ENCODE data around the gene PTPRJ. TPM values are rescaled to one million over a fixed set of nuclear protein-coding genes. Genes with fewer than 3 reads are reported as not detected.

Gene PTPRJ
- total and polyA plus RNA-seq, 2 donors (not counting 1 experiment from before 2014, with no cell fraction given) = 5.3 to 5.8 TPM

- DNase-seq (ENCODE audit: low read depth in 2 of 2) = no peak
- H3K27me3 ChIP-seq (ENCODE audit: control insufficient read depth, insufficient read depth, low read length) = no peaks in the 10 kb centered on the region
- no peak overlapping the region for H3K4me3 ChIP-seq (replicated peaks in 1 of 4; ENCODE audit: control extremely low read depth in 1 of 4, insufficient read depth in 1 of 4, low read depth in 3 of 4, low read length in 4 of 4)
- no peaks in the 10 kb centered on the region for H4K20me1 ChIP-seq (ENCODE audit: control insufficient read depth, extremely low read depth, insufficient read depth, low read length)
- H3K4me2 ChIP-seq (ENCODE audit: extremely low read depth, insufficient read depth, low read length) = no peak overlapping the region
- no peaks in the 10 kb centered on the region for H3K79me2 ChIP-seq (ENCODE audit: control insufficient read depth, insufficient read depth, low read length)
- H3K4me1 ChIP-seq (ENCODE audit: control insufficient read depth, extremely low read depth, insufficient read depth, low read length) = no peaks in the 10 kb centered on the region
- H3K9me3 ChIP-seq (ENCODE audit: control insufficient read depth, insufficient read depth, low read depth, low read length) = no peaks in the 10 kb centered on the region
- H2AFZ ChIP-seq (ENCODE audit: low read length) = no peak overlapping the region
- TF ChIP-seq CTCF (conservative IDR thresholded peaks at IDR 0.05 in 1 of 2, IDR thresholded peaks at IDR 0.05 in 1 of 2; ENCODE audit: low read depth in 1 of 2, low read length in 2 of 2) (no peak), EZH2 (IDR thresholded peaks at IDR 0.05; ENCODE audit: low read length, missing control alignments) (no peak)
- no peaks in the 10 kb centered on the region for H3K36me3 ChIP-seq (ENCODE audit: control insufficient read depth, insufficient read depth, low read length)
- no peak overlapping the region for H3K9ac ChIP-seq (ENCODE audit: insufficient read depth, low read length)
- H3K27ac ChIP-seq (ENCODE audit: insufficient read depth, low read length) = no peak overlapping the region
These were observed 65.2 kb downstream of the PTPRJ start for GRCh38 chr11:48045536-48045935.

GRCh38 chr11:48047616-48048015 is 67.3 kb downstream of the PTPRJ start:
- Histone ChIP-seq H3K4me3 (replicated peaks in 1 of 4; ENCODE audit: control extremely low read depth in 1 of 4, insufficient read depth in 1 of 4, low read depth in 3 of 4, low read length in 4 of 4) (no peak overlapping the region), H3K9ac (ENCODE audit: insufficient read depth, low read length) (no peak overlapping the region), H3K27me3 (ENCODE audit: control insufficient read depth, insufficient read depth, low read length) (no peaks in the 10 kb centered on the region), H3K9me3 (ENCODE audit: control insufficient read depth, insufficient read depth, low read depth, low read length) (no peaks in the 10 kb centered on the region), H3K36me3 (ENCODE audit: control insufficient read depth, insufficient read depth, low read length) (no peaks in the 10 kb centered on the region), H3K4me2 (ENCODE audit: extremely low read depth, insufficient read depth, low read length) (no peak overlapping the region), H4K20me1 (ENCODE audit: control insufficient read depth, extremely low read depth, insufficient read depth, low read length) (no peaks in the 10 kb centered on the region), H3K4me1 (ENCODE audit: control insufficient read depth, extremely low read depth, insufficient read depth, low read length) (peaks cover 9% of the 10 kb centered on the region), H3K79me2 (ENCODE audit: control insufficient read depth, insufficient read depth, low read length) (no peaks in the 10 kb centered on the region), H2AFZ (ENCODE audit: low read length) (no peak overlapping the region), H3K27ac (ENCODE audit: insufficient read depth, low read length) (no peak overlapping the region)
- TF ChIP-seq CTCF (conservative IDR thresholded peaks at IDR 0.05 in 1 of 2, IDR thresholded peaks at IDR 0.05 in 1 of 2; ENCODE audit: low read depth in 1 of 2, low read length in 2 of 2) (no peak), EZH2 (IDR thresholded peaks at IDR 0.05; ENCODE audit: low read length, missing control alignments) (no peak)
- DNase-seq (ENCODE audit: low read depth in 2 of 2) = peak in 1 of 2 donors; percentile 40

GRCh38 chr11:48049036-48049435 is 68.7 kb downstream of the PTPRJ start:
- no peak for DNase-seq (ENCODE audit: low read depth in 2 of 2)
- Histone ChIP-seq H3K4me2 (ENCODE audit: extremely low read depth, insufficient read depth, low read length) (no peak overlapping the region), H3K79me2 (ENCODE audit: control insufficient read depth, insufficient read depth, low read length) (peaks cover 2% of the 10 kb centered on the region), H3K27me3 (ENCODE audit: control insufficient read depth, insufficient read depth, low read length) (no peaks in the 10 kb centered on the region), H3K4me1 (ENCODE audit: control insufficient read depth, extremely low read depth, insufficient read depth, low read length) (peaks cover 9% of the 10 kb centered on the region), H3K9ac (ENCODE audit: insufficient read depth, low read length) (no peak overlapping the region), H3K27ac (ENCODE audit: insufficient read depth, low read length) (no peak overlapping the region), H4K20me1 (ENCODE audit: control insufficient read depth, extremely low read depth, insufficient read depth, low read length) (no peaks in the 10 kb centered on the region), H3K36me3 (ENCODE audit: control insufficient read depth, insufficient read depth, low read length) (no peaks in the 10 kb centered on the region), H3K4me3 (replicated peaks in 1 of 4; ENCODE audit: control extremely low read depth in 1 of 4, insufficient read depth in 1 of 4, low read depth in 3 of 4, low read length in 4 of 4) (no peak overlapping the region), H3K9me3 (ENCODE audit: control insufficient read depth, insufficient read depth, low read depth, low read length) (no peaks in the 10 kb centered on the region), H2AFZ (ENCODE audit: low read length) (no peak overlapping the region)
- TF ChIP-seq CTCF (conservative IDR thresholded peaks at IDR 0.05 in 1 of 2, IDR thresholded peaks at IDR 0.05 in 1 of 2; ENCODE audit: low read depth in 1 of 2, low read length in 2 of 2) (no peak), EZH2 (IDR thresholded peaks at IDR 0.05; ENCODE audit: low read length, missing control alignments) (no peak)
